Measurements from ENCODE around the gene FGFR2. TPM values are rescaled to one million over a fixed set of nuclear protein-coding genes. Genes with fewer than 3 reads are reported as not detected.

Gene FGFR2
- total RNA-seq: 10 to 100 TPM; 41.6 to 79.3 (median 60.5) TPM

DNA sequence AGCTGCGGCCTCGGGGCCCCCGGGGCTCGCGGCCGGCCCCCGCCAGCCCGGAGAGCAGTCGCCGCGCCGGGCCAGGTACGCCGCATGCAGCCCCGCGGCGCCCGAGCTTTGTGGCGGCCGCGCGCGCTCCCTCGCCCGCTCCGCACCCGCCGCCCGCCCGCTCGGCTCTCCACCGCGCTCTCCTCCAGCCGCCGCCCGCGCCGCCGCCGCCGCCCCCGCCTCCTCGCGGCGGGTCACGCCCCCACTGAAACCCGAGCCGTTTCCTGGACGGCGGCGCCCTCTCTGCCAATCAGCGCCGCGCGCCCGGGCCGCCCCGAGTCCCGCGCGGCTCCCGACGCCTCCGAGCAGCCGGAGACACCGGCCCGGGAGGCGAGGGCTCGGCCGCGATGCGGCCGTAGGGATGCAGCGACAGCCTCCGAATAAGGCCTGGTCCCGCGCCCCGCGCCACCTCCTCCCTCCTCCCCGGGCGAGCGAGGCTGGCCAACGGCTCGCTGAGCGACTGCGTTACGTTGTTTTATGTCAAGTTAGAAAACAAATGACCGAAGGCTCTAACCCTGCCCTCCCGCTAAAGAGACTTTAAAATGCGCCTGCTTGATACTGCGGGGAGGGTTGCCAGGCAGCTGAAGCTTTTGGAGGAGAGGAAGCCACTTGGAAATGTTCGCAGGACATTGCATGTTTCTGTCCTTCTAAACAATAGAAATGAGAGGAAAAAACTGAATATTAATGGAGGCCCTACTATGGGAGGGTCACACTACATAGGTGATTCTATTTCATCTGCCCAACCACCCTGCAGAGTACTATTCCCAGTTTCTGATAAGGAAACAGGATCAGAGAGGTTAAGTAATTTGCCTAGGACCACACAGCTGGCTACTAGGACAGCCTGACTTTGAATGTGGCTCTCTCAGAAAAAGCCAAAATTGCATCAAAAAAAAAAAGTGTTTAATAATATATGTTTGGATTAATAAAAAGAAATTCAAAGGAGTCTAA, at the start of gene FGFR2:
Gene FGFR2, minus strand, starts transcription at position 182 of the 987 bp plus-strand sequence. CDS start 4,627 bp downstream, outside the sequence.
- Histone ChIP-seq H3K4me1 (peaks cover 0 to 53% (median 0%) of the 10 kb centered on the region in 3 donors), H3K27me3 (peaks cover 26% of the 10 kb centered on the region), H3K36me3 (no peaks in the 10 kb centered on the region), H3K27ac (peak within 1 kb of the TSS; percentile 81 to 97 (median 92)), H3K9me3 (no peaks in the 10 kb centered on the region), H3K4me3 (peak within 1 kb of the TSS; percentile 50 to 65)
- 0% methylated on average over 3 of the region's 92 CpGs; no CpG with 5 or more reads in 1 of the 2 donors for WGBS, 2 donors (ENCODE audit: low coverage in 1 of 2)
- peak; percentile 95 for ATAC-seq
- TF ChIP-seq POLR2A (IDR thresholded peaks at IDR 0.05) (peak; percentile 46 to 86), EP300 (IDR thresholded peaks at IDR 0.05) (no peak), POLR2AphosphoS5 (IDR thresholded peaks at IDR 0.05) (no peak)
- TF ChIP-seq, protein P1, sequence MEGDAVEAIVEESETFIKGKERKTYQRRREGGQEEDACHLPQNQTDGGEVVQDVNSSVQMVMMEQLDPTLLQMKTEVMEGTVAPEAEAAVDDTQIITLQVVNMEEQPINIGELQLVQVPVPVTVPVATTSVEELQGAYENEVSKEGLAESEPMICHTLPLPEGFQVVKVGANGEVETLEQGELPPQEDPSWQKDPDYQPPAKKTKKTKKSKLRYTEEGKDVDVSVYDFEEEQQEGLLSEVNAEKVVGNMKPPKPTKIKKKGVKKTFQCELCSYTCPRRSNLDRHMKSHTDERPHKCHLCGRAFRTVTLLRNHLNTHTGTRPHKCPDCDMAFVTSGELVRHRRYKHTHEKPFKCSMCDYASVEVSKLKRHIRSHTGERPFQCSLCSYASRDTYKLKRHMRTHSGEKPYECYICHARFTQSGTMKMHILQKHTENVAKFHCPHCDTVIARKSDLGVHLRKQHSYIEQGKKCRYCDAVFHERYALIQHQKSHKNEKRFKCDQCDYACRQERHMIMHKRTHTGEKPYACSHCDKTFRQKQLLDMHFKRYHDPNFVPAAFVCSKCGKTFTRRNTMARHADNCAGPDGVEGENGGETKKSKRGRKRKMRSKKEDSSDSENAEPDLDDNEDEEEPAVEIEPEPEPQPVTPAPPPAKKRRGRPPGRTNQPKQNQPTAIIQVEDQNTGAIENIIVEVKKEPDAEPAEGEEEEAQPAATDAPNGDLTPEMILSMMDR (IDR thresholded peaks at IDR 0.05): peak in 2 of 4 experiments; percentile 3 to 36

DNA sequence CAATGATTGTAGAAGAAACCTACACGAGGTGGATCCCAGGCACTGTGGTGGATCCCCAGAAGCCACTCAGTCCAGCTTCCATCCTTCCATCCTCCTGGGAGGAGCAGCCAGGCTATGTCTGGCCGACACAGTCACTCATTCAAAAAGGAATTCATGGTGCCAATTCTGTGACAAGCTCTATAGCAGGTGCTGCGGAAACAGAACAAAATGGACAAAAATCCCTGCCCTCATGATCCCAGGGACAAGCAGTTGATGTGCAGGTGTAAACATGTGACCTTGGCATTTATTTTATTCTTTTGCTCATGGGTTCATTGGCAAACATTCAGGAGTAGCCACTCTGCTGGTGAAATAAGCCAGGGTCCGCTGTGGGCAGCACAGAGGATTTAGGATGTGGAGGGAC, 49.2 kb upstream of the FGFR2 start:
- 90 to 100% methylated on average over 1 to 2 of the region's 4 CpGs for WGBS, 2 donors (ENCODE audit: low coverage in 1 of 2)
- no peaks in the 10 kb centered on the region for H3K9me3 ChIP-seq
- H3K4me1 ChIP-seq: no peaks in the 10 kb centered on the region
- TF ChIP-seq POLR2AphosphoS5 (IDR thresholded peaks at IDR 0.05) (no peak), POLR2A (IDR thresholded peaks at IDR 0.05) (no peak), EP300 (IDR thresholded peaks at IDR 0.05) (no peak)
- TF ChIP-seq, protein P1 (IDR thresholded peaks at IDR 0.05): no peak
- no peak for ATAC-seq
- H3K27me3 ChIP-seq: no peaks in the 10 kb centered on the region
- no peak overlapping the region for H3K27ac ChIP-seq
- no peak overlapping the region for H3K4me3 ChIP-seq
- no peaks in the 10 kb centered on the region for H3K36me3 ChIP-seq

GRCh38 chr10:121645696-121646095, 47.5 kb upstream of the FGFR2 start:
- Histone ChIP-seq H3K9me3 (peaks cover 0 to 5% (median 0%) of the 10 kb centered on the region in 3 donors), H3K4me3 (no peak overlapping the region), H3K27me3 (no peaks in the 10 kb centered on the region), H3K4me1 (no peaks in the 10 kb centered on the region), H3K36me3 (no peaks in the 10 kb centered on the region), H3K27ac (no peak overlapping the region)
- TF ChIP-seq POLR2A (IDR thresholded peaks at IDR 0.05) (no peak), POLR2AphosphoS5 (IDR thresholded peaks at IDR 0.05) (no peak), EP300 (IDR thresholded peaks at IDR 0.05) (no peak)
- TF ChIP-seq, protein P1 (IDR thresholded peaks at IDR 0.05): no peak
- 75% methylated on average over 4 of the region's 7 CpGs; no CpG with 5 or more reads in 1 of the 2 donors for WGBS, 2 donors (ENCODE audit: low coverage in 1 of 2)
- ATAC-seq: no peak

GRCh38 chr10:121644501-121644900, 46.3 kb upstream of the FGFR2 start:
- Histone ChIP-seq H3K27ac (no peak overlapping the region), H3K27me3 (no peaks in the 10 kb centered on the region), H3K36me3 (no peaks in the 10 kb centered on the region), H3K4me3 (no peak overlapping the region), H3K9me3 (peaks cover 0 to 15% (median 0%) of the 10 kb centered on the region in 3 donors), H3K4me1 (no peaks in the 10 kb centered on the region)
- no peak for ATAC-seq
- WGBS, 2 donors (ENCODE audit: low coverage in 1 of 2): 100% methylated on average over 1 of the region's 2 CpGs; no CpG with 5 or more reads in 1 of the 2 donors
- TF ChIP-seq POLR2A (IDR thresholded peaks at IDR 0.05) (no peak), POLR2AphosphoS5 (IDR thresholded peaks at IDR 0.05) (no peak)
- TF ChIP-seq, protein P1 (IDR thresholded peaks at IDR 0.05): no peak
